Activated T-helper 1 cell treated with anti-CD3 and anti-CD28 coated beads, Interleukin-12 subunit alpha, Interleukin-12 subunit beta, Interleukin-2, Interleukin-4 antibody, amounts not matched to agents 30 ng/mL and 10 ng/mL and 1 ng/mL, durations not matched to agents 14 hours and 24 hours and 36 hours (primary cell): ENCODE results near the gene ZFYVE19. TPM values are rescaled to one million over a fixed set of nuclear protein-coding genes. Genes with fewer than 3 reads are reported as not detected.
A peak's percentile ranks its signal among the peaks of the same experiment; 100 is the strongest.

Source experiments
- DNase-seq: peaks from one replicate; pipeline ENCODE4 v3.0.0; 2021; ENCODE audit warnings: low spot score
- H3K27ac Mint-ChIP-seq: one replicate; pipeline ENCODE4 v1.8.0; 2021; ENCODE audit warnings: mild to moderate bottlenecking, mixed read lengths
- H3K27me3 Mint-ChIP-seq: one replicate; pipeline ENCODE4 v1.8.0; 2022; ENCODE audit warnings: mild to moderate bottlenecking, moderate library complexity, mixed read lengths; ENCODE audit not compliant: insufficient read depth
- H3K36me3 Mint-ChIP-seq: one replicate; pipeline ENCODE4 v1.8.0; 2021; ENCODE audit warnings: low read depth, mixed read lengths
- H3K4me1 Mint-ChIP-seq: one replicate; pipeline ENCODE4 v1.8.0; 2021; ENCODE audit warnings: low read depth, mixed read lengths
- H3K4me3 Mint-ChIP-seq: one replicate; pipeline ENCODE4 v1.8.0; 2021; ENCODE audit warnings: mild to moderate bottlenecking, moderate library complexity, mixed read lengths
- H3K9me3 Mint-ChIP-seq: one replicate; pipeline ENCODE4 v1.8.0; 2021; ENCODE audit warnings: mixed read lengths
- intact Hi-C: fragments of 100-400 bp; cut with micrococcal nuclease; formaldehyde crosslinking; loops from one replicate; pipeline ENCODE4 v1.15.1; 2024
- total RNA-seq: library from RNA; stranded (reverse); gene quantifications from 2 replicates; pipeline ENCODE4 v1.2.3, GENCODE V29; 2022

ZFYVE19 gene
- total RNA-seq, 1 donor from 2014 or later = 38.6 TPM

- H3K4me3 Mint-ChIP-seq = no peak overlapping the region
- no peaks in the 10 kb centered on the region for H3K4me1 Mint-ChIP-seq
- intact Hi-C loops = no loop called here
- H3K27ac Mint-ChIP-seq = no peak overlapping the region
- H3K27me3 Mint-ChIP-seq = peaks cover 5% of the 10 kb centered on the region
- H3K9me3 Mint-ChIP-seq = no peaks in the 10 kb centered on the region
- DNase-seq = no peak
- H3K36me3 Mint-ChIP-seq = no peaks in the 10 kb centered on the region
Observed at GRCh38 chr15:40830884-40831283, 24.0 kb downstream of the ZFYVE19 start.

- intact Hi-C loops = no loop called here
- Mint-ChIP-seq H3K27ac (no peak overlapping the region), H3K4me1 (no peaks in the 10 kb centered on the region), H3K27me3 (peaks cover 5% of the 10 kb centered on the region), H3K4me3 (no peak overlapping the region), H3K36me3 (no peaks in the 10 kb centered on the region), H3K9me3 (no peaks in the 10 kb centered on the region)
- no peak for DNase-seq
Observed at GRCh38 chr15:40831861-40832260, 25.0 kb downstream of the ZFYVE19 start.

- Mint-ChIP-seq H3K4me1 (no peaks in the 10 kb centered on the region), H3K9me3 (no peaks in the 10 kb centered on the region), H3K27me3 (peaks cover 2% of the 10 kb centered on the region), H3K27ac (no peak overlapping the region), H3K36me3 (no peaks in the 10 kb centered on the region), H3K4me3 (no peak overlapping the region)
- intact Hi-C loops = no loop called here
- no peak for DNase-seq
Observed at GRCh38 chr15:40832903-40833302, 26.0 kb downstream of the ZFYVE19 start.

- Mint-ChIP-seq H3K36me3 (no peaks in the 10 kb centered on the region), H3K9me3 (no peaks in the 10 kb centered on the region), H3K4me3 (no peak overlapping the region), H3K4me1 (no peaks in the 10 kb centered on the region), H3K27ac (no peak overlapping the region), H3K27me3 (peaks cover 2% of the 10 kb centered on the region)
- DNase-seq = no peak
- intact Hi-C loops = no loop called here
Observed at GRCh38 chr15:40836020-40836419, 29.1 kb downstream of the ZFYVE19 start.

DNA sequence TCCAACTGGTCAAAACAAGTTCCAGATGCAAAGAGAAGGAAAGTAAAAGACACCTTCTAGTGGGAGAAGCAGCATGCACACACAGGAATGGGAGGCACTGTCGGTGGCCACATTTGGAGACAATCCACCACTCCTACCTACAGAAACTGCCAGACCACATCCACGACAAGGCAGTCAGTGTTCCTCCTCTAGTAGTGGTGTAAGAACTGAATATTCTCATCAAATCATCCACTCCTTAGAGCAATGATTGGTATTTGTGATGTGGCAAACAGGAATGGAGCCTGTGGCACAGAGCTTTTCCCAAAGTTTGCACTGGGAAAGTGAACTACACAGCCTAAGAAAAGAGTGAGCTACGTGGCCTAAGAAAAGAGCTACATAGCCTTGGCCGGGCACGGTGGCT is 31.9 kb downstream of the ZFYVE19 start:
- no peaks in the 10 kb centered on the region for H3K4me1 Mint-ChIP-seq
- intact Hi-C loops = no loop called here
- no peaks in the 10 kb centered on the region for H3K9me3 Mint-ChIP-seq
- H3K27me3 Mint-ChIP-seq = peaks cover 12% of the 10 kb centered on the region
- H3K4me3 Mint-ChIP-seq = no peak overlapping the region
- H3K27ac Mint-ChIP-seq = no peak overlapping the region
- no peak for DNase-seq
- no peaks in the 10 kb centered on the region for H3K36me3 Mint-ChIP-seq

- no peak overlapping the region for H3K4me3 Mint-ChIP-seq
- no peaks in the 10 kb centered on the region for H3K9me3 Mint-ChIP-seq
- intact Hi-C loops = loop anchor here (5.0 kb wide), 2 partner anchors 51 to 441 kb away; partner anchors contain the start of gene VPS18
- no peak for DNase-seq
- H3K27me3 Mint-ChIP-seq = peaks cover 15% of the 10 kb centered on the region
- no peak overlapping the region for H3K27ac Mint-ChIP-seq
- peaks cover 3% of the 10 kb centered on the region for H3K36me3 Mint-ChIP-seq
- H3K4me1 Mint-ChIP-seq = peaks cover 21% of the 10 kb centered on the region
Observed at GRCh38 chr15:40841741-40842140, 34.9 kb downstream of the ZFYVE19 start.

DNA sequence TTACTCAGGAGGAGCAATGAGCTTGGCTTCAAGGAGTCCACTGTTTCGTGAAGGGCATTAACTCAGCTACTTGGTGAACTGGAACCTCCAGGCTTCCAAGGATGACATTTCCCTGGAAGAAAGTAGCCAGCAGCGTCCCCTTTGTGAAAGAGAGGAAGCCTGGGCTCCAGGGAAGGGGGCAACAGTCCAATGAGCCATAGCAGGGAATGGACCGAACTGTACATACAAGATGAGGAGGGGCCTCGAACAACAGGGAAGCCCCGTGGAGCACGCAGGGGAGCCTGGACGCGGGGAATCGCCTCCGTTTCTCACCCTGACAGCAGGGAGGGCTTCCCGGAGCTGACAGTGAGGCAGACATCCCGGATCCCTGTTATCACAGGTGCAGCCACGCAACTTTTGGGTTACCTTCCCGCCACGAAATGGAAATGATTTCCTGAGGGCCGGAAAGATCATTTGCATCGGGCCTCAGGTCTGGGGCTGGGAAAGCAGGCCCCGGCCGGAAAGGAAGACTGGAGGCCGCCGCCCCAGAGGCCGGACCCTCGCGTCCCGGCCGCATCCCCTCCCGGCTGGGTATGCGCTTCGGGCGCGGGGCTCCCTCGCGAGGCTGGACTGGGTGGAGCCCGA is 36.5 kb downstream of the ZFYVE19 start:
- Mint-ChIP-seq H3K9me3 (no peaks in the 10 kb centered on the region), H3K36me3 (peaks cover 3% of the 10 kb centered on the region), H3K4me3 (peak overlapping the region; percentile 78), H3K4me1 (peaks cover 33% of the 10 kb centered on the region), H3K27ac (no peak overlapping the region), H3K27me3 (peaks cover 15% of the 10 kb centered on the region)
- intact Hi-C loops = loop anchor here (5.0 kb wide), 2 partner anchors 49 to 439 kb away; partner anchors contain the start of gene VPS18
- DNase-seq = no peak

GRCh38 chr15:40843885-40844695 is 37.2 kb downstream of the ZFYVE19 start, which contains the start of gene SPINT1:
SPINT1 (plus strand) TSS chr15:40844048; CDS start chr15:40844555, 507 bp downstream.
- DNase-seq = peak; percentile 27
- Mint-ChIP-seq H3K4me1 (peaks cover 33% of the 10 kb centered on the region), H3K9me3 (no peaks in the 10 kb centered on the region), H3K36me3 (peaks cover 3% of the 10 kb centered on the region), H3K4me3 (peak within 1 kb of the TSS; percentile 87), H3K27ac (peak within 1 kb of the TSS; percentile 75), H3K27me3 (peaks cover 15% of the 10 kb centered on the region)
- intact Hi-C loops = loop anchor here (1.0 to 5.0 kb wide), 3 partner anchors 37 to 438 kb away; partner anchors contain the start of genes DNAJC17, VPS18 and ZFYVE19

- no peaks in the 10 kb centered on the region for H3K9me3 Mint-ChIP-seq
- H3K36me3 Mint-ChIP-seq = peaks cover 3% of the 10 kb centered on the region
- peak overlapping the region; percentile 75 for H3K27ac Mint-ChIP-seq
- DNase-seq = peak; percentile 13
- intact Hi-C loops = loop anchor here (1.0 to 5.0 kb wide), 3 partner anchors 37 to 438 kb away; partner anchors contain the start of genes DNAJC17, VPS18 and ZFYVE19
- peaks cover 15% of the 10 kb centered on the region for H3K27me3 Mint-ChIP-seq
- peaks cover 33% of the 10 kb centered on the region for H3K4me1 Mint-ChIP-seq
- H3K4me3 Mint-ChIP-seq = peak overlapping the region; percentile 87
Observed at GRCh38 chr15:40844696-40845030, 37.8 kb downstream of the ZFYVE19 start.

GRCh38 chr15:40845036-40845435 is 38.1 kb downstream of the ZFYVE19 start:
- intact Hi-C loops = no loop called here

GRCh38 chr15:40845511-40846284 is 38.8 kb downstream of the ZFYVE19 start:
- H3K9me3 Mint-ChIP-seq = no peaks in the 10 kb centered on the region
- intact Hi-C loops = no loop called here
- peaks cover 33% of the 10 kb centered on the region for H3K4me1 Mint-ChIP-seq
- H3K36me3 Mint-ChIP-seq = peaks cover 3% of the 10 kb centered on the region
- no peak for DNase-seq
- H3K27ac Mint-ChIP-seq = no peak overlapping the region
- H3K27me3 Mint-ChIP-seq = peaks cover 14% of the 10 kb centered on the region
- peak overlapping the region; percentile 69 for H3K4me3 Mint-ChIP-seq

More at GRCh38 chr15:40845036-40845435, 38.1 kb downstream of the ZFYVE19 start:
- H3K36me3 Mint-ChIP-seq = peaks cover 3% of the 10 kb centered on the region
- H3K27ac Mint-ChIP-seq = peak overlapping the region; percentile 75
- DNase-seq = no peak
- no peaks in the 10 kb centered on the region for H3K9me3 Mint-ChIP-seq
- H3K4me1 Mint-ChIP-seq = peaks cover 33% of the 10 kb centered on the region
- peak overlapping the region; percentile 87 for H3K4me3 Mint-ChIP-seq
- peaks cover 15% of the 10 kb centered on the region for H3K27me3 Mint-ChIP-seq

GRCh38 chr15:40846841-40847222 is 39.9 kb downstream of the ZFYVE19 start:
- H3K27me3 Mint-ChIP-seq = peaks cover 14% of the 10 kb centered on the region
- H3K4me1 Mint-ChIP-seq = peaks cover 33% of the 10 kb centered on the region
- H3K36me3 Mint-ChIP-seq = peaks cover 5% of the 10 kb centered on the region
- H3K27ac Mint-ChIP-seq = no peak overlapping the region
- no peaks in the 10 kb centered on the region for H3K9me3 Mint-ChIP-seq
- intact Hi-C loops = no loop called here
- DNase-seq = no peak
- peak overlapping the region; percentile 53 for H3K4me3 Mint-ChIP-seq
